Stimulated activated CD8-positive, alpha-beta memory T cell treated with anti-CD3 and anti-CD28 coated beads, Interleukin-7, amount 100 ng/mL, for 1 hour (primary cell): ENCODE data around the gene TMEM87A.
A peak's percentile ranks its signal among the peaks of the same experiment; 100 is the strongest.
"Not testable (repeated sequence)": the region's sequence is repeated elsewhere in the genome, so short reads cannot be mapped to it uniquely, and the experiment has no call there.

Experiments used
- DNase-seq, 2 donors: peaks; one replicate each; pipeline ENCODE4 v3.0.0-alpha.2; 2020; ENCODE audit warnings: low read depth in 2 of 2

TMEM87A gene, protein sequence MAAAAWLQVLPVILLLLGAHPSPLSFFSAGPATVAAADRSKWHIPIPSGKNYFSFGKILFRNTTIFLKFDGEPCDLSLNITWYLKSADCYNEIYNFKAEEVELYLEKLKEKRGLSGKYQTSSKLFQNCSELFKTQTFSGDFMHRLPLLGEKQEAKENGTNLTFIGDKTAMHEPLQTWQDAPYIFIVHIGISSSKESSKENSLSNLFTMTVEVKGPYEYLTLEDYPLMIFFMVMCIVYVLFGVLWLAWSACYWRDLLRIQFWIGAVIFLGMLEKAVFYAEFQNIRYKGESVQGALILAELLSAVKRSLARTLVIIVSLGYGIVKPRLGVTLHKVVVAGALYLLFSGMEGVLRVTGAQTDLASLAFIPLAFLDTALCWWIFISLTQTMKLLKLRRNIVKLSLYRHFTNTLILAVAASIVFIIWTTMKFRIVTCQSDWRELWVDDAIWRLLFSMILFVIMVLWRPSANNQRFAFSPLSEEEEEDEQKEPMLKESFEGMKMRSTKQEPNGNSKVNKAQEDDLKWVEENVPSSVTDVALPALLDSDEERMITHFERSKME

DNA sequence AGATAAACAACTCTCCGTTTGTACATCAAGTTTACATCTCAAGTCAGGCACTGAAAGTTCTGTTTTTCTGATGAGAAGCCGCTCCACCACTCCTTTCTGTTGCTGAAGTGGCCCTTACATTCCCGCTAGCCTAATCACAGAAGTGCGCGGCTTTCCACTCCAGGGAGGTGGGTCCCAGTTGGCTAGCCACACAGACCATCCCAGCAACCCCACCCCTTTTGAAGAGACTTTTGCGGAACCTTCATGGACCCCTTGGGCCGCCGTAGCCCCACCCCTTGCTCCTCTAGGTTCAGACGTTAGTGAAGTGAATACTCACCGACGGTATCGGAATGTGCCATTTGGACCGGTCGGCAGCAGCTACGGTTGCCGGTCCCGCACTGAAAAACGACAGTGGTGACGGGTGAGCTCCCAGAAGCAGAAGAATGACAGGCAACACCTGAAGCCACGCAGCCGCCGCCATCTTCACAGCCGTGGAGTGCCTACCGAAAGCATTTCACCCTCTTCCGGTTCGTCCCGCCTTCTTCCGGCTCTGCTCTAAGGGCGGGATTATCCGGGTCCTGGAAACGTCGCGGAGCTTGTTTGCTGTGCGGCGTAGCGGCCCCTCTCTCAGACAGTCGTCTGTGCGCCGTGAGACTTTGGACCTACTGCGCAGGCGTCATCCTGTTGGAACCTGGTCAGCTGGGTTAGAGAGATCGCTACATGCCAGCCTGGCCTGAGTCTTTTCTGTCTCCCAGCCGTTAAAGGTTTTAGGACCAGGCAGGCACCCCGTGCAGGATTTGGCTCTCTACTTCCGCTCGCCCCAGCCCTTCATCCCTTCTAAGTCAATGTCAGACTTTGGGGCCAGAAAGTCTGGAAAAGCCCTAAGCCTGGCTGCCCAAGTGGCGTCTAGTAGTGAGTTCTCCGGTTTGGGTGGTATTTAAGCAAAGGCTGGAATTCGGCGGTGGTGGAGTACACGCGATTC lies at the start of gene TMEM87A, which contains the start of gene GANC:
TMEM87A (minus strand) TSS at position 495 of the 961 bp plus-strand sequence; CDS start at position 460, 35 bp downstream.
GANC (plus strand) TSS at position 263 of the 961 bp plus-strand sequence. CDS start 1,281 bp downstream, outside the sequence.
- DNase-seq = peak; percentile 90

DNA sequence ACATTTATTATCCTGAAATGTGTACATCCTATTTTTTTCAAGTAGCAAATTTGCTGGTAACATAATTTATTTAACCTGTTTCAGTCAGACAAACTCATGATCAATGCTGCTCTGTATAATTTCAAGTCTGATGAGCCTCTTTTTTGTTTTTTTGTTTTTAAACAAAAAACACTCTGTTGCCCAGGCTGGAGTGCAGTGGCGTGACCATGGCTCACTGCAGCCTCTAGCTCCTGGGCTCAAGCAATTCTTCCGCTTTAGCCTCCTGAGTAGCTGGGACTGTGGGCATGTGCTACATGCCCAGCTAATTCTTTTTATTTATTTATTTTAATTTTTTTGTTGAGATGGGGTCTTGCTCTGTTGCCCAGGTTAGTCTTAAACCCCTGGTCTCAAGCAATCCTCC lies 46.0 kb upstream of the TMEM87A start:
- DNase-seq = no peak

- not testable (repeated sequence) for DNase-seq
Measured at GRCh38 chr15:42316282-42316805, 43.1 kb upstream of the TMEM87A start.

DNA sequence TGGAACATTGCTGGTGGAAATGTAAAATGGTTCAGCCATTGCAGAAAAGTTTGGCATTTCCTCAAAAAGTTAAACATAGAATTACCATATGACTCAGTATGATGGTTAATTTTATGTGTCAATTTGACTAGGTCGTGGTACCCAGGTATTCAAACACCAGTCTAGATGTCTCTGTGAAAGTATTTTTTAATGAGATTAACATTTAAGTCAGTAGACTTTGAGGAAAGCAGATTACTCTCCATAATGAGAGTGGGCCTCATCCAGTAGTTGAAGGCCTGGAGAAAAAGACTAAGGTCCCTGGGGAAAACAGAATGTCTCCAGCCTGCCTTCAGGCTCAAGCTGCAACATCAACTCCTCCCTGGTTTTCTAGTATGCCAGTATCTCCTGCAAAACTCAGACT lies 42.3 kb upstream of the TMEM87A start:
- no peak for DNase-seq

GRCh38 chr15:42314818-42315217 lies 41.6 kb upstream of the TMEM87A start:
- no peak for DNase-seq

GRCh38 chr15:42313463-42313862 lies 40.2 kb upstream of the TMEM87A start:
- DNase-seq = no peak

GRCh38 chr15:42306681-42307080 lies 33.4 kb upstream of the TMEM87A start:
- no peak for DNase-seq

- not testable (repeated sequence) for DNase-seq
Measured at GRCh38 chr15:42301004-42301403, 27.8 kb upstream of the TMEM87A start.

- DNase-seq = no peak
Measured at GRCh38 chr15:42289166-42289565, 15.9 kb upstream of the TMEM87A start.

DNA sequence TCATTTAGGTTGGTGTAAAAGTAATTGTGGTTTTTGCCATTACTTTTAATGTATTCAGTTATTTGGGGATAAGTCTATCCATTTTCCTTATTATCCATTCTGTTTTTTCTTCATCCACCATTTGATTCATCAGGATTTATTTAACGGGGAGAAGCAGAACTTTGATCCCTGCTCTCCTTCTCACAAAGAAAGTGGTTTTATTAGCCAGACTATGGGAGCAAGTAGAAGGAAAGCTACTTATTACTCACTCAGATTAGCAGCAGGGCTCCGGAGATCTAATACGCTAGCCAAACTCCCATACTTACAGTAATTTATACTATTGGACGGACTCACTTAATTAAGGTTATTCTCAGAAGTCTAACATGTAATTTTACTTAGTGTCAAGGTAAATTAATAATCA lies 14.7 kb upstream of the TMEM87A start:
- DNase-seq = no peak

DNA sequence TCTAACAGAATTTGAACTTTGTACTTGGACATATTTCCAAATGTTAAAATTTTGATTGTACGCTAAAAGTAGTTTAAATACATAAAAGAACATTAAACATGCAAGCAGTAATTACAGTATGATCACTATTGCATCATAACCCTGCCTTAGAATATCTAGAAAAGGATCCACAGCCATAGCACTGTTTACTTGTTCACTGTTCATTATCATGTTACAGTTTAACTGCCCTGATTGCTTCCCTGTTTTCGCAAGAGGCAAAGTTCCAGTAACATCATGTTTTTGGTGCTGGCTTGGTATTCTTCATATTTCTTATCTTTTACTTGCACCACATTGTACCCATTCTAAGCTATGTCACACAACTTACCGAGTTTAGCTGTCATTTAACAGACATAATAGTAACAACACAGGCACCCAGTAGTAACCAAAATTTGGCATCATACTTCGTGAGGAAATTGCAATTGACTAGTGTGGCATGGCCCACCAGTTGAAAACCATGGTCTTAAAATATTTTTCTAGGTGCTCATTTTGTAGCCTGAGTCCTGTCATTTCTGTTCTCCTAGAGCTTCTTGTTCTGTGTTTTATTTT lies 13.3 kb upstream of the TMEM87A start:
- DNase-seq = no peak

DNA sequence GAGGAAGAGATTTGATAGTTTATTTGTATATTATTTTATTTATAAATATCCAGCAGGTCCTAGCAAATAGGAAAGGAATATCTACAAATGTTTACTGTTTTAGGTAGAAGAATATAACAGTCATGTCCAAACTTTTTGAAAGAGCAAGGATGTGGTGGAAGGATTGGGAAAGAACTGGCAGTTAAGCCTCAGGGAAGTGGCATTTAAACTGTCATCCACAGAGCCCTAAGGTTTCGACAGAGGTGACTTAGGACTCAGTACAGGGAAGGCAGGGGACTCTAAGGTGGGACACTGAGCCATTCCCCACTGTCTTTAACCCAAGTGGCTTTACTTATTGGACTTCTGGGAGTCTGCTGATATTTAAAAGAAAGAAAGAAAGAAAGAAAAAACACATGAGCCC lies 11.8 kb upstream of the TMEM87A start:
- DNase-seq = no peak

- no peak for DNase-seq
Measured at GRCh38 chr15:42284551-42284950, 11.3 kb upstream of the TMEM87A start.

- DNase-seq = no peak
Measured at GRCh38 chr15:42283671-42284070, 10.4 kb upstream of the TMEM87A start.

- DNase-seq = no peak
Measured at GRCh38 chr15:42282926-42283325, 9.7 kb upstream of the TMEM87A start.

DNA sequence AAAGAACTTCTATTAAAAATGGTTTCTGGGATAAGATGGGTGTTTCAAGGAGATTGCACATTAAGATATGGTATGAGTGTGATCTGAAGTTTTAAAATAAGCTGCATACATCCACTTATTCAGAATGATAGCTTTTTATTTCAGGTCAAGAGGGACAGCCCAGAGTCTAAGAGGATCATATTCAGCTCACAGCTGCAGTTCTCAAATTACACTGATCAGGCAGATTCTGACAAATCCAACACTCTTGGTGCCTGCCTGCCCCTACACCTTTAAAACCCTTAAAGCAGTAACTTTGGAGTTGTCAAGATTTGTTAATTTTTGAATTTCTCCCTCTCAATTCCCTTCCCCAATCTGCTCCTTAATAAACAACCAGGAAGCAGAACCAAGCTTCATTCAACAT lies 9.1 kb upstream of the TMEM87A start:
- DNase-seq = no peak

DNA sequence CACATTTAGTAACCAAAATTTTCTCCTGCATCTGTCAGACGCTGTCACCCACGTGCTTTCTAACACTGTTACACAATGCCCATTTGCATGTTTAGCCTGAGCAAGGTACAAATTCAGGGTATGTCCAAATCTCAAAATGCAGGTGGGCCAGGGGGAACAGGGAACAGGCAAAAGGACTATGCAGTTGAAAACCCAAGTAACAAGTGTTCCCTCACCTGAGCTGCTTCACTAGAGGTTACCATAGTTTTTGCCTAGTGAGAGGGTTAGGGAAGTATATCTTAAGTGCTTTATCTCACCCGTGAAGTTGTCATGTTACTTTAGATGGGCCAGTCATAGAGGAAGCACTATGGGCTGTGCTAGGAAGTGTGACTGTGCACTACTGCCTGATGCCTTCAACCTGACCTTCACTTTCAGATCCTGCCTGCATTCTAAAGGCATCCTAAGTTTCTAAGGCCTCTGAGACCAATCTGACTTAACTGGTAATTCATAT lies 6.0 kb upstream of the TMEM87A start:
- DNase-seq = no peak

DNA sequence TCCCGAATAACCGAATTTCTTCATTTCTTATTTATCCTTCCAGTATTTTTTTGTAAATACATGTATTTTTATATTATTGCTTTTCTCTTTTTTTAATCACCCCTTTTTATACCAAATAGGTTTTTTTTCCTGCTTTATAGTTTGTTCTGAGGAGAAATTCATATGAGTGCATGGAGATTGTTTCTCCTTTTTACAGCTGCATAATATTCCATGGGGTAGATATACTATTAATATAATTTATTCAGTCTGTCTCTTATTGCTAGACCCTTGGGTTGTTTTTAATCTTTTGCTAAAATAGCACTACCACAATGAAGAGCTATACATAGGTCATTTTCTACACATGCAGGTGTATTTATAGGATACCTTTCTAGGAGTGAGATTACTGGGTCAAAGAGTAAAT lies 3.5 kb upstream of the TMEM87A start:
- DNase-seq = no peak

GRCh38 chr15:42275780-42276391 lies 2.7 kb upstream of the TMEM87A start:
- DNase-seq = no peak

DNA sequence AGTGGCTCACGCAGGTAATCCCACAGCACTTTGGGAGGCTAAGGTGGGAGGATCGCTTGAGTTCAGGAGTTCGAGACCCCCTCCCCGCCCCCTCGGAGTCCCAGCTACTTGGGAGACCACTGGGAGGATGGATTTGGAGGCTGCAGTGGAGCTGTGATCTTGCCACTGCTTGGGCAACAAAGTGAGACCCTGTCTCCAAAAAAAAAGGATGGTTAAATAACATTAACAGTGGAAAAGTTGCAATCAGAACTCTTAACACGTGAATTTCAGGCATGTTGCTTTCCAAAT lies 1.4 kb upstream of the TMEM87A start:
- DNase-seq = no peak
